Mucosa of rectum (tissue), 2 donors: ENCODE results near the gene MAML1.

Experiments
- H3K27ac ChIP-seq, 2 donors: one replicate each; pipeline ENCODE4 v1.7.0; 2013; ENCODE audit warnings: inconsistent platforms in 2 of 2, low read depth in 2 of 2, low read length in 2 of 2
- H3K27me3 ChIP-seq, 2 donors: one replicate each; pipeline ENCODE4 v1.7.0; 2013; ENCODE audit warnings: low read length in 2 of 2; ENCODE audit not compliant: control insufficient read depth in 2 of 2, insufficient read depth in 2 of 2
- H3K36me3 ChIP-seq, 2 donors: one replicate each; pipeline ENCODE4 v1.7.0; 2013; ENCODE audit warnings: low read length in 2 of 2; ENCODE audit not compliant: control insufficient read depth in 2 of 2, insufficient read depth in 2 of 2
- H3K4me1 ChIP-seq, 2 donors: one replicate each; pipeline ENCODE4 v1.7.0; 2013; ENCODE audit warnings: low read length in 2 of 2, mild to moderate bottlenecking in 1 of 2; ENCODE audit not compliant: control insufficient read depth in 2 of 2, insufficient read depth in 2 of 2
- H3K4me3 ChIP-seq, 2 donors: one replicate each; pipeline ENCODE4 v1.7.0; 2013; ENCODE audit warnings: low read length in 2 of 2
- H3K9ac ChIP-seq, 2 donors: one replicate each; pipeline ENCODE4 v1.7.0; 2013; ENCODE audit warnings: low read length in 2 of 2, low read depth in 1 of 2, mild to moderate bottlenecking in 1 of 2
- H3K9me3 ChIP-seq, 2 donors: one replicate each; pipeline ENCODE4 v1.7.0; 2013; ENCODE audit warnings: low read length in 2 of 2; ENCODE audit not compliant: control insufficient read depth in 2 of 2
- donor health status: healthy.
- donor health status: Normal muscosa, but diverticular disease.

MAML1 gene

DNA sequence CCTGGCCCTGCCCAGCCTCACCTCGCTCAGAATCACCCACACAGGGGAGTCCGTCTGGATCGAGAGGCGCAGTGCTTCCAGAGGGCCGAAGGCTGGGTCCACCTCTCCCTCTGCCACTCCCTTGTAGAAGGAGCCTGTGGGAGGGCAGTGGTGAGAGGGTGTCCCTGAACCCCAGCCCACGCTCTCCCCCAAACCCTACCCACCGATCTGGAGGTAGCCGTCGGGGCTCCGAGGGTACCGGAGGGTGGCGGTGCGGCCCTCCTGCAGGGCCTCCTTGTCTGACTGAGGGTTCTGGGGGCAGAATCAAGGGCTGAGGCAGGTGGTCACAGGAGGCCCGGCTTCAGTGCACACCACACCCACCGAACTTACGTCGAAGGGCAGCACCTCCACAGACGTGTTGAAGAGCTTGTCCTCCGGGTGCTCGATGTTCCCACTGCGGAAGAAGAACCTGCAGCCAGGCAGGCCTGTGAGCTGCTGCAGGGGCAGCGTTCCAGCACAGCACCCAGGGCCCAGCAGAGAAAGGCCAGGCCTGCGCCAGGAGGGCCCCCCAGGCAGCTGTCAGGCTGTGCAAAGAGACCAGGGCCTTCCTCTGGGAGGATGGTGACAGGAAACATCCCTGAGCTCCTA lies 65.6 kb downstream of the MAML1 start:
- no peak overlapping the region for H3K27ac ChIP-seq
- peaks cover 44 to 50% of the 10 kb centered on the region in 2 donors for H3K36me3 ChIP-seq
- no peaks in the 10 kb centered on the region for H3K9me3 ChIP-seq
- H3K9ac ChIP-seq = no peak overlapping the region
- no peak overlapping the region for H3K4me3 ChIP-seq
- H3K27me3 ChIP-seq = no peaks in the 10 kb centered on the region
- H3K4me1 ChIP-seq = peaks cover 30 to 32% of the 10 kb centered on the region in 2 donors

DNA sequence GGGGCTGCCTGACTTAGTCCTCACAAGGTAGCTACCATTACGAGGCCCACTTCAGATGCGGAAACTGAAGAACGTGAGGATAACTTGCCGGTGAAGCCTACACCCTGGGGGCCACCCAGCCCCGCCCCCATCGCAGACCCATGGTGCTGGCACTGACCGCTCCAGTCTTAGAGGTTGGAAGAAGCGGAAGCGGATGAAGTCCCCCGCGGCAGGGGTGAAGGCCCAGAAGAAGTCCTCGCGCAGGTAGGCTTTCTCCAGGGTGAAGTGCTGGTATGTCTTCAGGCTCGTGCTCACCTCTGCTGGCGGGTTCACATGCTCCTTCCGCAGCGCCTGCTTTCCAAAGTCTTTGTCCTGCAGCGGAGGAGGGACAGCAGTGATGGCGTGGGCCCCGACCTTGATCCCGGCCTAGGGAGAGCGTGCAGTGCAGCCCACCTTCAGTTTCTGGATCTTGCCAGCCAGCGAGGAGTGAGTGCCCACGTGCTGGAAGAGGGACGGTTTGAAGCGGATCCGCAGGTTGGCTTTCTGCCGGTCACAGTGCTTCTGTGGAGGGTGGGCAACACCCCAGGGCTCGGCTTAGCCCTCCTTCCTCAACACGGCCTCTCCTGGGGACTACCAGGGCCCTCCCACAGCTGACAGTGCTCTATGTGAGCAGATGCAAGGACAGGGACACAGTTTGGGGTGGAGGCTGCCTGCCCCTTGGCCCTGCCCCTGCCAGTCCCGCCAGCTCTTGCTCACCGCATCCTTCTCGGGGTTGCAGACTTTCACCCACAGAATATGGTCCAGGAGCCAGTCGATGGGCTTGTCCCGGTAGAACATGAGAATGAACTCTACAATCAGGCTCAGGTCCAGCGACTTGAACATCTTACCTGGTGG lies 66.4 kb downstream of the MAML1 start:
- Histone ChIP-seq H3K4me3 (no peak overlapping the region), H3K27ac (no peak overlapping the region), H3K9ac (no peak overlapping the region), H3K9me3 (no peaks in the 10 kb centered on the region), H3K36me3 (peaks cover 44 to 50% of the 10 kb centered on the region in 2 donors), H3K4me1 (peaks cover 33% of the 10 kb centered on the region in 2 donors), H3K27me3 (no peaks in the 10 kb centered on the region)

DNA sequence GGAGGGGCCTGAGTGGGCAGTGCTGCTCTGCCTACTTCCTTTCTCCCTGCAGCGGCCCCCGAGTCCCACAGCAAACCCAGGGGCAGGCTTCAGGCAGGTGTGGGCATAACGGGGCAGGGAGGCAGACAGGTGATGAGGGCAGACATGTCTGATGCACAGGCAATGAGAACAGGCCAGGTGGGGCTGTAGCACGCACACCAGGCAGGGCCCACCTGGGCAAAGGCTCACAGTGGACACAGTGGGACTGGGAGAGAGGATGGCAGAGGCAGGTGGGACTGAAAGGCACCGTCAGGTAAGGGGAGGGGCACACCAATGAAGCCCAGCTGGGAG lies 67.0 kb downstream of the MAML1 start:
- Histone ChIP-seq H3K4me3 (no peak overlapping the region), H3K9me3 (no peaks in the 10 kb centered on the region), H3K27ac (no peak overlapping the region), H3K36me3 (peaks cover 44 to 50% of the 10 kb centered on the region in 2 donors), H3K27me3 (no peaks in the 10 kb centered on the region), H3K9ac (no peak overlapping the region), H3K4me1 (peaks cover 33 to 39% of the 10 kb centered on the region in 2 donors)

DNA sequence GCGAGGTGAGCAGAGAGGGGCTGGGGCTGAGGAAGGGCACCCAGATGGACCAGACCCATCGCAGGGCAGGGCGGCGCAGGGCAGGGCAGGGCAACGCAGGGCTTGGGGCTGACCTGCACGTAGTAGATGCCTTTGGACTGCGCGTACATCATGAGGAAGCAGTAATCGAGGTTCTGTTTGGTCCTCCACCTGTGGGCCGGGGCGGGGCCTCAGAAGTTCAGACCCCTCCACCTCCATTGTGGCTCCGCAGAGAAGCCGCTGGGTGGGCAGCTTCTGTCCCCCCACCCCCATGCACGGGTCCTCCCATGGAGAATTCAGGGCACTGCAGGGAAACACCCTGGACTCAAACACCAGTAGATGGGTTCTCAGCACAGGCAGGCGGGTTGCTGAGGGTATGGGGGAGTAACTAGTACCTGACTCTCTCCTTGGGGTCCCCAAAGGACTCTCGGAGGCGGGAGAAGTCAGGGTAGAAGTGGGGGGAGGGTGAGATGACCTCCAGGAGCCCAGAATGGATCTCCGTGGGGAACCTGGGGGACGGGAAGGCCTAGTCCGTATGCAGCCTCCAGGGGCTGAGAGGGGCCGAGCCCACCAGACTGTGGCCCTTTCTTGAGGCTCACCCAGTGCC lies 67.6 kb downstream of the MAML1 start:
- Histone ChIP-seq H3K9me3 (no peaks in the 10 kb centered on the region), H3K4me3 (no peak overlapping the region), H3K36me3 (peaks cover 44 to 50% of the 10 kb centered on the region in 2 donors), H3K4me1 (peaks cover 33 to 41% of the 10 kb centered on the region in 2 donors), H3K27me3 (no peaks in the 10 kb centered on the region), H3K9ac (no peak overlapping the region), H3K27ac (no peak overlapping the region)

DNA sequence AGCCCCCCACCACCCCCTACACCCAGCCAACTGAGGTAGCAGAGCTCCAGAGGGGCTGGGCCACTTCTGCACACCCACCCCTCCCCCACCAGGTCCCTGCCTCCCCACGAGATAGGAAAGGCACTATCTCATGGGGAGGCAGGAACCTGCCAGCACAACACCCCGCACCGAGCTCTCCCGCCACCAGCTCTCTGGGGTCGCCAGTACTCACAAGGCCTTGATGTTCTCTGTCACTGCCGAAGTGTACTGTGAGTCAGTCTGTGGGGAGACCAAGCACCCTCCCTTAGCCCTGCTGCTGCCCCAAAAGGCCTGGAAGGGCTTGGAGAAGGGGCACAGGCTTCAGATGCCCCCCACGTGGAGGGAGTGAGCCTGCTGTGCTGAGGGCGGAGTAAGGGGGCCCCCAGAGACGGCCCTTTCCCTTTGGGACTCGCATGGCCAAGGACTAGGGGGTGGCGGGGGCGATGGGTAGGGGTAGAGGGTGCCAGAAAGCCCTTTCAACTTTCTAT lies 68.1 kb downstream of the MAML1 start:
- Histone ChIP-seq H3K4me1 (peaks cover 36 to 42% of the 10 kb centered on the region in 2 donors), H3K36me3 (peaks cover 44 to 50% of the 10 kb centered on the region in 2 donors)

DNA sequence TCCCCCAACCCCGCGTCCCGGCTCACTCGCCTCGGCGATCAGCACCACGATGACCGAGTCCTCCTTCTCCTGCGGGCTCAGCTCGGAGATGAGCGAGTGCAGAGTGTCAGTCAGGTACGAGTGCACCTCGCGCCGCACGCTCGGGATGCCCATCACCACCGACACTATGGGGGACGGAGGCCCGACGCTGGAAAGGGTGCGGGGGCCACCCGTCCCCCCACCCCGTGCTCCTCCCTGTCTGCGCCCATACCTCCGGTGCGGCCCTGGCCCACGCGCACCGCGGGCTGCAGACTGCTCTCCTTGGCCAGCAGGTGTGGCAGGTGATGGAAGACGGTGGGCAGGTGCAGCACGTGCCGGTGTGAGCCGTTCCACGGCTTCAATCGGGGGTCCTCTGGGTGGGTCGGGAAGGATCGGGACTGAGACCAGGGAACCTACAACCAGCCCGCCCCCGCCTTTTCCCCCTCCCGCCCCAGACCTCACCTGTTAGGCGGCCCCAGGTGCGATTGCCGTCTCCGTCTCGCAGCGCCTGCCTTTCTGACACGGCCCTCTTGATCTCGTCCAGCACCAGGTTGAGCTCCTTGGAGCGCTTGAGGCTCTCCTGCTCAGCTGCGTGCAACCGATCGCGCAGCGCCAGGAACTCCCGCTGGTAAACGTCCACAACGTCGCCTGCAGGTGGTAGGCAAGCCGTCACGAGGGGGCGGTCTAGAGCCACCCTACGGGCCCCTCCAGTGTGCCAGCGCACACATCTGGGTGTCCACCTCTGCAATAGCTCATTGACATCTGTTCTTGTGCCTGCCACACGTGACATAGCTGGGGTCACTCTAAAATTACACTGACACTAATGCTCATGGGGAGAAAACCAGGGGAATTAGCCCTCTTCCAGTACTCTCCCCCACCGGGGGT lies 68.9 kb downstream of the MAML1 start:
- Histone ChIP-seq H3K4me1 (peaks cover 33 to 38% of the 10 kb centered on the region in 2 donors), H3K27ac (no peak overlapping the region), H3K9ac (no peak overlapping the region), H3K9me3 (no peaks in the 10 kb centered on the region), H3K36me3 (peaks cover 44 to 50% of the 10 kb centered on the region in 2 donors), H3K27me3 (no peaks in the 10 kb centered on the region), H3K4me3 (no peak overlapping the region)

More for the DNA sequence above, 68.1 kb downstream of the MAML1 start:
- Histone ChIP-seq H3K27ac (no peak overlapping the region), H3K27me3 (no peaks in the 10 kb centered on the region), H3K9me3 (no peaks in the 10 kb centered on the region), H3K4me3 (no peak overlapping the region), H3K9ac (no peak overlapping the region)

DNA sequence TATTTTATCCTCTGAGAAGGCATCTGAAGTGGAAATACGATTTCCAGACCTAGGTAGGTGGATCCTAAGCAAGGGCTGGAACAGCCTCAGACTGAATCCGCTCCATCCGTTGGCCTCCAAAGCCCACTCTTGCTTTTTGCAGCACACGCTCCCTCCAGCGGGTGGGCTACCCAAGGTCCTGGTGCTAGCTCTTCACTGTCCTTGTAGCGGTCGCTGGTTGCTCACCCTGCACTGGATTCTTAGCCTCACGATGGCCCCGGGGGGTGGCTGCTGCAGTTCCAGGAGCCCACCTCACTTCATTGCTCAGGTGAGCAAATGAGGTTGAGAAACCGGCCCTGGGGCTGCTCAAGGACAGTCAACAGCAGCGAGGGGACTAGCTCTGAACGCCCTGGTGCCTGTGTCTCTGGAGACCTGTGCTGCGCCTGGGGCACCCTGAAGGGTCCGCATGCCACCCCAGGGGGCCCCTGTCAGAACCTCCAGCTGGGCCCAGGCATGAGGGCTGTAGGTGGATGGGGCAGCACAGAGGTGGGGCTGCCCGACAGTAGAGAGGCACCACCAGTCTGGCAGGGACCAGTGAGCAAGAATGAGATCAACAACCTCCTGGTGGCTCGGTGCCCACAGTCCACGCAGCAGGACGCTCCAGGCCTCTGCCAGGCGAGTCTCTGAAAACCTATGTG lies 69.7 kb downstream of the MAML1 start:
- Histone ChIP-seq H3K36me3 (peaks cover 42 to 44% of the 10 kb centered on the region in 2 donors), H3K27me3 (no peaks in the 10 kb centered on the region), H3K27ac (no peak overlapping the region), H3K9ac (no peak overlapping the region), H3K4me3 (no peak overlapping the region), H3K4me1 (peaks cover 30 to 32% of the 10 kb centered on the region in 2 donors), H3K9me3 (no peaks in the 10 kb centered on the region)

DNA sequence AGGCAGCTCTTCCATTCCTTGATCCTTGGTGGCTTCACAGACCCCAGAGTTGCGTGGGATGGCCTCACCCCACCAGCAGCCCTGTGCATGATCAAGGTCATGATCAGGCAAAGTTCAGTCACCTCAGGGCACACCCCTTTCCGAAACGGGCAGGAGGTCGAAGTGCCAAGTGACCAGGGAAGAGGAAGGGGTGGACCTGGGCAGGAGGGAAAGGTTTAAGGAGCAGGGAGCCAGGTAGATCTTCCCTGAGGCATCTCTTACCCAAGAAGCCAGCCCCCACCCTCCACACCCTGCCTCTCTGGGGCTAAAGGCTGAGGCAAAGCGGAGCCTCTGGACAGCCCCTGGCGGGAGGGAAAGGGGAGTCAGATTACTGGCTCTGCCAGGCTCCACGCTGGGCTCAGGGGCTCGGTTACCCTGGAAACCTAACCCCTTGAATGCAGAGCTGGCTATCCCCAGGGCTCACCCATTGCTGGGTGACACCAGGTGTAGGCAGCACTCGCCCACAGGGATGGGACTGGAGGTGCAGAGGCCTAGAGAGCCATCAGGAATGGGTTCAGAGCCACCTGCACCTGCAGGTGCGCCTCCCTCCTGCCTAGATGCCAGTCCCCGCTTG lies 70.4 kb downstream of the MAML1 start:
- no peak overlapping the region for H3K27ac ChIP-seq
- H3K4me3 ChIP-seq = no peak overlapping the region
- H3K9me3 ChIP-seq = no peaks in the 10 kb centered on the region
- H3K9ac ChIP-seq = no peak overlapping the region
- peaks cover 36 to 39% of the 10 kb centered on the region in 2 donors for H3K36me3 ChIP-seq
- no peaks in the 10 kb centered on the region for H3K27me3 ChIP-seq
- peaks cover 32 to 34% of the 10 kb centered on the region in 2 donors for H3K4me1 ChIP-seq
